Mammary epithelial cell (primary cell): ENCODE results near the gene CA10.

Source experiments
- CTCF ChIP-seq, 2 donors: IDR thresholded peaks in 1 of 2; conservative IDR thresholded peaks in 1 of 2; 2 replicates each; pipeline ENCODE4 v1.5.1; 2011 to 2012; ENCODE audit warnings: inconsistent platforms in 2 of 2, low read length in 2 of 2, mild to moderate bottlenecking in 2 of 2, control low read depth in 1 of 2, low read depth in 1 of 2; ENCODE audit not compliant: insufficient read depth in 1 of 2; ENCODE audit errors: extremely low read depth in 1 of 2
- EZH2 ChIP-seq: IDR thresholded peaks from 2 replicates; pipeline ENCODE4 v1.6.1; 2012; ENCODE audit warnings: low read length, inconsistent platforms, borderline replicate concordance

GRCh38 chr17:51733166-51733565 lies 425.3 kb downstream of the CA10 start:
- no peak for TF ChIP-seq CTCF (conservative IDR thresholded peaks at IDR 0.05 in 1 of 2, IDR thresholded peaks at IDR 0.05 in 1 of 2; ENCODE audit: extremely low read depth in 1 of 2, insufficient read depth in 1 of 2, low read depth in 1 of 2, low read length in 2 of 2)
- no peak for TF ChIP-seq EZH2
